A549 (cell line): ENCODE results near the gene RETREG1.

Experiments used
- CHD4 ChIP-seq: fragments of 200-600 bp; sonication (generic); IDR thresholded peaks from 2 replicates; pipeline ENCODE4 v1.6.1; 2016; ENCODE audit warnings: antibody characterized with exemption, mild to moderate bottlenecking, borderline replicate concordance
- CTCF ChIP-seq: fragments of >200 bp; sonication (Bioruptor Twin); formaldehyde crosslinking; IDR thresholded peaks from 3 replicates; pipeline ENCODE4 v1.5.1; 2016
- MAX ChIP-seq: IDR thresholded peaks from 2 replicates; pipeline ENCODE4 v1.6.1; 2012
- PBX3 ChIP-seq: IDR thresholded peaks from 2 replicates; pipeline ENCODE4 v1.6.1; 2012
- RAD21 ChIP-seq, 2 experiments: fragments of >200 bp in 1 of 2; sonication (Bioruptor Twin) in 1 of 2; formaldehyde crosslinking in 1 of 2; IDR thresholded peaks in 1 of 2; conservative IDR thresholded peaks in 1 of 2; 2 replicates in 1 of 2; 3 replicates in 1 of 2; pipeline ENCODE4 v1.6.1; 2012 to 2018; ENCODE audit warnings: inconsistent platforms in 1 of 2

- TF ChIP-seq MAX (no peak), RAD21 (conservative IDR thresholded peaks at IDR 0.05 in 1 of 2, IDR thresholded peaks at IDR 0.05 in 1 of 2) (no peak), PBX3 (no peak), CTCF (no peak), CHD4 (no peak)
These were observed 39.9 kb upstream of the RETREG1 start for GRCh38 chr5:16656561-16657191.
